Measurements from ENCODE around the gene UFD1. TPM values are rescaled to one million over a fixed set of nuclear protein-coding genes. Genes with fewer than 3 reads are reported as not detected.
A peak's percentile ranks its signal among the peaks of the same experiment; 100 is the strongest.

Gene UFD1
- total RNA-seq, 2 experiments from 2014 or later: 68.5 to 77.4 TPM

DNA sequence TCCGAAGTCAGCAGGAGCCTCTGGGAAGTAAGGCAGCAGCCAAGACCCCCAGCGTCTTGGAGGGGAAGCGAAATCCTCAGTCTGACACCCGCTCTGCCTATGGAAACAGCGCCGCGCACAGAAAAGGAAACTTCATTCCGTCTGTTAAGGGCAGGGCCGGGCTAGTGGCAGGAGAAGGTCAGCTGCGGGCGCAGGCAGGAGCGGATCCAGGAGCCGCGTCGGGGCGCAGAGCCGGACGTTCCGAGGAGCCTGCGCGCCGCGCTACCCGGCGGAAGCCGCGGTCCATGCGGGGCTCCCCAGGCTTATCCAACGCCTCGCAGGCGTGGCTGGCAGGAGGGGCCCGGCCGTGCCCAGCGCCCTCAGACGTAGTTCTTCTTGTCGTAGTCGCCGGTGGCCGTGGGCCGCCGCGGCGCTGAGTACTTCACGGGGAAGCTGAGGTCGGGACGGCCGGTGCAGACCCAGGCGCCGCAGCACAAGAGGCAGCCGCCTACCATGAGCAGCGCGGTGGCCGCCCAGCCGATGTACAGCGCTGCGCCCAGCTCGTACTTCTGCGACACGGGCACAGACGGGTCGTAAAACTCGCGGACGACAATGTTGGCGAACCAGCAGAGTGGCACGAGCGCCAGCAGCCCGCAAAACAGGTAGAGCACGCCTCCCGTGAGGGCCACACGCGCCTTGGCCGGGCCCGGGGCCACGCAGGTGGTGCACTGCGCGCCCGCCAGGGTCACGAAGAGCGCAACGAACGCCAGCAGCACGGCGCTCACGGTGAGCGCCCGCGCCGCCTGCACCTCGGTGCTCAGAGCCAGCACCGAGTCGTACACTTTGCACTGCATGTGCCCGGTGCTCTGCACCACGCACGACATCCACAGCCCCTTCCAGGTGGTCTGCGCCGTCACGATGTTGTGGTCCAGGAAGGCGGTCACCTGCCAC, 44.5 kb upstream of the UFD1 start:
- peaks cover 21% of the 10 kb centered on the region for H3K4me1 ChIP-seq (ENCODE audit: insufficient read depth, low read length)
- ATAC-seq (ENCODE audit: poor library complexity): peak; percentile 75
- H3K4me1 Mint-ChIP-seq (ENCODE audit: low read depth): peaks cover 5% of the 10 kb centered on the region
- peak in 2 of 14 experiments; percentile 29 to 37 for DNase-seq
- ChIA-PET CTCF (no interaction called here), POLR2A (interaction anchor here (0.6 kb wide), 1 partner anchor 18 kb away, joined by 3 read pairs; no protein-coding TSS in a partner anchor)
- H3K4me3 ChIP-seq (ENCODE audit: low read length): peak overlapping the region; percentile 10
- H3K27ac Mint-ChIP-seq: no peak overlapping the region
- no peaks in the 10 kb centered on the region for H3K36me3 ChIP-seq (ENCODE audit: insufficient read depth, low read length)
- H3K27me3 ChIP-seq (ENCODE audit: control insufficient read depth in 1 of 2, insufficient read depth in 2 of 2, low read length in 2 of 2): peaks cover 18 to 34% of the 10 kb centered on the region in 2 experiments
- TF ChIP-seq, protein P1, sequence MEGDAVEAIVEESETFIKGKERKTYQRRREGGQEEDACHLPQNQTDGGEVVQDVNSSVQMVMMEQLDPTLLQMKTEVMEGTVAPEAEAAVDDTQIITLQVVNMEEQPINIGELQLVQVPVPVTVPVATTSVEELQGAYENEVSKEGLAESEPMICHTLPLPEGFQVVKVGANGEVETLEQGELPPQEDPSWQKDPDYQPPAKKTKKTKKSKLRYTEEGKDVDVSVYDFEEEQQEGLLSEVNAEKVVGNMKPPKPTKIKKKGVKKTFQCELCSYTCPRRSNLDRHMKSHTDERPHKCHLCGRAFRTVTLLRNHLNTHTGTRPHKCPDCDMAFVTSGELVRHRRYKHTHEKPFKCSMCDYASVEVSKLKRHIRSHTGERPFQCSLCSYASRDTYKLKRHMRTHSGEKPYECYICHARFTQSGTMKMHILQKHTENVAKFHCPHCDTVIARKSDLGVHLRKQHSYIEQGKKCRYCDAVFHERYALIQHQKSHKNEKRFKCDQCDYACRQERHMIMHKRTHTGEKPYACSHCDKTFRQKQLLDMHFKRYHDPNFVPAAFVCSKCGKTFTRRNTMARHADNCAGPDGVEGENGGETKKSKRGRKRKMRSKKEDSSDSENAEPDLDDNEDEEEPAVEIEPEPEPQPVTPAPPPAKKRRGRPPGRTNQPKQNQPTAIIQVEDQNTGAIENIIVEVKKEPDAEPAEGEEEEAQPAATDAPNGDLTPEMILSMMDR (IDR thresholded peaks at IDR 0.05): no peak
- no peak overlapping the region for H3K27ac ChIP-seq (ENCODE audit: low read depth in 1 of 2, low read length in 2 of 2)
- H3K9me3 ChIP-seq (ENCODE audit: control insufficient read depth in 1 of 2, insufficient read depth in 1 of 2, low read length in 2 of 2): peaks cover 0 to 8% of the 10 kb centered on the region in 2 experiments
- no peaks in the 10 kb centered on the region for H3K36me3 Mint-ChIP-seq (ENCODE audit: low read depth)
- no peaks in the 10 kb centered on the region for H3K9me3 Mint-ChIP-seq
- intact Hi-C loops (cut with DNase I, micrococcal nuclease): no loop called here
- H3K27me3 Mint-ChIP-seq: peaks cover 31% of the 10 kb centered on the region
- peak overlapping the region; percentile 51 for H3K4me3 Mint-ChIP-seq

DNA sequence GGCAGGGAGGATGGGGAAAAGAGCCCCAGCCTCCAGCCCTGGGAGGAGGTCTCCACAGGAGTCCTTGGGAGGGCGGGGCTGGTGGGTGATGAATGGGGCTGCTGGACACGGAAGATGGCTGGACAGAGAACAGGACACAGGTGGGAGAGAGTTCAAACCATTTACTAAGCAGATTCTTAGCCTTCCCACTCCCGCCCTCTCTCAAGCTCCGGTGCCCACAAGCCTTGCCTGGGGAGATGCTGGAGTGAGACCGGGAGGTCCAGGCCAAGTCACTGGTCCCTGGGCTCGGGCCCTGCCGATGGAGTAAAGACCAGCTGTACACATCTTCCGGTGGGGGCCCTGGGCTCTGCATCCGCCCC, 43.9 kb upstream of the UFD1 start:
- no peaks in the 10 kb centered on the region for H3K9me3 Mint-ChIP-seq
- H3K27ac Mint-ChIP-seq: no peak overlapping the region
- intact Hi-C loops (cut with DNase I, micrococcal nuclease): no loop called here
- ChIA-PET CTCF (no interaction called here), POLR2A (no interaction called here)
- H3K4me1 Mint-ChIP-seq (ENCODE audit: low read depth): peaks cover 5% of the 10 kb centered on the region
- DNase-seq (no peak), ATAC-seq (ENCODE audit: poor library complexity) (no peak)
- peaks cover 31% of the 10 kb centered on the region for H3K27me3 Mint-ChIP-seq
- H3K36me3 Mint-ChIP-seq (ENCODE audit: low read depth): no peaks in the 10 kb centered on the region
- H3K4me3 Mint-ChIP-seq: no peak overlapping the region
- Histone ChIP-seq H3K4me1 (ENCODE audit: insufficient read depth, low read length) (peaks cover 21% of the 10 kb centered on the region), H3K27ac (ENCODE audit: low read depth in 1 of 2, low read length in 2 of 2) (no peak overlapping the region), H3K9me3 (ENCODE audit: control insufficient read depth in 1 of 2, insufficient read depth in 1 of 2, low read length in 2 of 2) (peaks cover 0 to 8% of the 10 kb centered on the region in 2 experiments), H3K36me3 (ENCODE audit: insufficient read depth, low read length) (no peaks in the 10 kb centered on the region), H3K27me3 (ENCODE audit: control insufficient read depth in 1 of 2, insufficient read depth in 2 of 2, low read length in 2 of 2) (peaks cover 18 to 34% of the 10 kb centered on the region in 2 experiments), H3K4me3 (ENCODE audit: low read length) (no peak overlapping the region)
- TF ChIP-seq, protein P1 (IDR thresholded peaks at IDR 0.05): no peak

DNA sequence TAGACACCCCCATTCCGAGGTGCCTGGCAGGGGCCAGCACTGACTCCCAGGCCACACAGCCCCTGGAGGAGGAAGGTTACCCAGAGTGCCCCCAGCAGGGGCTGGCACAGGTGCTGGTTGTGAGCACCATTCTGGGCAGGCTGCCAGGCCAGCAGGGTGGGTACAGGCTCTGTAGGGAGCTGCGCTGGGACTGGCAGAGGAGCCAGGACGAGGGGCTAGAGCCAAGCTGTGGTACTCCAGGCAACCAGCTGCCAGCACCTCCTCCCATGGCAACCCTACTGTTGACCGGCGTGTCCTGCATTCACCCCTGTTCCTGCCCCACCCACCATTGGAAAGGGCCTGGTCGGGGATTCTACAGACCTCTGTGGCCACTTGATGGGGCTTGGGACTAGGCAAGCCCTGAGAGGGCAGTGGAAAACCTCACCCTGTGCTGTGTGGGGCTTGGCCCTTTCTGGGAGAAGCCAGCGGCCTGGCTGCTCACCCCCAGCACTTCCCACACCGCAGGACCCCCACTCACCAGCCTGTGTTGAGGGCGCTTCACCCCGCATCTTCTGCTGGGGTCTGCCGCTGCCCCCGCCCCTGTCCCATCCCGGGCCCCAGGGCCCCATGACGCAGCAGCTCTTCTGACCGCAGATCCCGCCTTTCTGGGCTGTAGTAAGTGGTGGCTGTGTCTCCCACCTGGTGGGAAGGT, 43.3 kb upstream of the UFD1 start:
- Mint-ChIP-seq H3K36me3 (ENCODE audit: low read depth) (no peaks in the 10 kb centered on the region), H3K27ac (no peak overlapping the region), H3K4me3 (no peak overlapping the region), H3K4me1 (ENCODE audit: low read depth) (peaks cover 5% of the 10 kb centered on the region), H3K9me3 (no peaks in the 10 kb centered on the region), H3K27me3 (peaks cover 31% of the 10 kb centered on the region)
- TF ChIP-seq, protein P1 (IDR thresholded peaks at IDR 0.05): no peak
- H3K27ac ChIP-seq (ENCODE audit: low read depth in 1 of 2, low read length in 2 of 2): no peak overlapping the region
- no peaks in the 10 kb centered on the region for H3K36me3 ChIP-seq (ENCODE audit: insufficient read depth, low read length)
- no peak for ATAC-seq (ENCODE audit: poor library complexity)
- CTCF ChIA-PET: interaction anchor here (1.2 kb wide), 1 partner anchor 10 kb away, joined by 4 read pairs; no protein-coding TSS in a partner anchor
- H3K27me3 ChIP-seq (ENCODE audit: control insufficient read depth in 1 of 2, insufficient read depth in 2 of 2, low read length in 2 of 2): peaks cover 18 to 34% of the 10 kb centered on the region in 2 experiments
- intact Hi-C loops (cut with DNase I, micrococcal nuclease): no loop called here
- DNase-seq: no peak
- POLR2A ChIA-PET: no interaction called here
- peaks cover 21% of the 10 kb centered on the region for H3K4me1 ChIP-seq (ENCODE audit: insufficient read depth, low read length)
- H3K9me3 ChIP-seq (ENCODE audit: control insufficient read depth in 1 of 2, insufficient read depth in 1 of 2, low read length in 2 of 2): peaks cover 0 to 8% of the 10 kb centered on the region in 2 experiments
- H3K4me3 ChIP-seq (ENCODE audit: low read length): no peak overlapping the region

All from CD4-positive, alpha-beta T cell (primary cell).